Uterus (tissue), 4 donors: ENCODE results near the gene CCDC106. TPM values are rescaled to one million over a fixed set of nuclear protein-coding genes. Genes with fewer than 3 reads are reported as not detected.

Experiments used
- DNase-seq, 2 donors: peaks; one replicate each; pipeline ENCODE4 v3.0.0-alpha.2; 2019 to 2020
- H3K27ac ChIP-seq, 2 donors: fragments of 200-600 bp; sonication (generic); 1 replicate in 1 of 2; 2 replicates in 1 of 2; pipeline ENCODE4 v1.5.1; 2016 to 2018
- H3K27me3 ChIP-seq, 2 donors: fragments of 200-600 bp; sonication (generic); one replicate each; pipeline ENCODE4 v1.5.1; 2018 to 2019; ENCODE audit warnings: control low read depth in 1 of 2
- H3K36me3 ChIP-seq, 2 donors: fragments of 200-600 bp; sonication (generic); one replicate each; pipeline ENCODE4 v1.5.1; 2019; ENCODE audit warnings: control low read depth in 1 of 2
- H3K4me1 ChIP-seq, 2 donors: fragments of 200-600 bp; sonication (generic); one replicate each; pipeline ENCODE4 v1.5.1; 2018 to 2019; ENCODE audit warnings: control low read depth in 1 of 2
- H3K4me3 ChIP-seq, 2 donors: fragments of 200-600 bp; sonication (generic); 1 replicate in 1 of 2; 2 replicates in 1 of 2; pipeline ENCODE4 v1.5.1; 2018 to 2019; ENCODE audit warnings: mild to moderate bottlenecking in 1 of 2
- H3K9me3 ChIP-seq, 2 donors: fragments of 200-600 bp; sonication (generic); one replicate each; pipeline ENCODE4 v1.5.1; 2019; ENCODE audit warnings: control low read depth in 1 of 2
- POLR2A ChIP-seq, 2 donors: fragments of 450-650 bp; IDR thresholded peaks; one replicate each; pipeline ENCODE4 v1.6.1; 2016; ENCODE audit warnings: antibody characterized with exemption in 2 of 2, mild to moderate bottlenecking in 1 of 2, moderate library complexity in 1 of 2
- intact Hi-C: fragments of 100-400 bp; cut with DNase I; formaldehyde crosslinking; loops from one replicate; pipeline ENCODE4 v1.15.1; 2023; ENCODE audit warnings: low total_unique reads
- total RNA-seq, 4 donors: library from RNA; depleted of rRNA in 3 of 4; stranded (reverse); fragments of >200 nt in 3 of 4; gene quantifications; one replicate each; pipeline versions ENCODE4 v1.1.0 to v1.2.4, GENCODE V29; 2014 to 2023
- TF ChIP-seq, protein P1 (sequence below), 4 experiments: fragments of 200-600 bp in 2 of 4; fragments of 450-650 bp in 2 of 4; sonication (generic) in 2 of 4; IDR thresholded peaks; one replicate each; pipeline ENCODE4 v1.5.1; 2016 to 2019; ENCODE audit warnings: antibody characterized with exemption in 4 of 4, mild to moderate bottlenecking in 2 of 4, moderate library complexity in 1 of 4
- donor health status: DM: yes; HTN: yes; CAD: no.

The CCDC106 gene
- total RNA-seq, 4 donors from 2014 or later = 2.9 to 25.0 (median 6.7) TPM

- DNase-seq = no peak
- Histone ChIP-seq H3K27me3 (no peaks in the 10 kb centered on the region), H3K27ac (no peak overlapping the region), H3K36me3 (no peaks in the 10 kb centered on the region), H3K4me3 (no peak overlapping the region), H3K4me1 (peaks cover 0 to 18% of the 10 kb centered on the region in 2 donors), H3K9me3 (no peaks in the 10 kb centered on the region)
- intact Hi-C loops = loop anchor here (10.0 kb wide), 1 partner anchor 531 kb away; the partner anchor contains the start of gene PPP1R12C
- TF ChIP-seq POLR2A (IDR thresholded peaks at IDR 0.05) = no peak
- TF ChIP-seq, protein P1, sequence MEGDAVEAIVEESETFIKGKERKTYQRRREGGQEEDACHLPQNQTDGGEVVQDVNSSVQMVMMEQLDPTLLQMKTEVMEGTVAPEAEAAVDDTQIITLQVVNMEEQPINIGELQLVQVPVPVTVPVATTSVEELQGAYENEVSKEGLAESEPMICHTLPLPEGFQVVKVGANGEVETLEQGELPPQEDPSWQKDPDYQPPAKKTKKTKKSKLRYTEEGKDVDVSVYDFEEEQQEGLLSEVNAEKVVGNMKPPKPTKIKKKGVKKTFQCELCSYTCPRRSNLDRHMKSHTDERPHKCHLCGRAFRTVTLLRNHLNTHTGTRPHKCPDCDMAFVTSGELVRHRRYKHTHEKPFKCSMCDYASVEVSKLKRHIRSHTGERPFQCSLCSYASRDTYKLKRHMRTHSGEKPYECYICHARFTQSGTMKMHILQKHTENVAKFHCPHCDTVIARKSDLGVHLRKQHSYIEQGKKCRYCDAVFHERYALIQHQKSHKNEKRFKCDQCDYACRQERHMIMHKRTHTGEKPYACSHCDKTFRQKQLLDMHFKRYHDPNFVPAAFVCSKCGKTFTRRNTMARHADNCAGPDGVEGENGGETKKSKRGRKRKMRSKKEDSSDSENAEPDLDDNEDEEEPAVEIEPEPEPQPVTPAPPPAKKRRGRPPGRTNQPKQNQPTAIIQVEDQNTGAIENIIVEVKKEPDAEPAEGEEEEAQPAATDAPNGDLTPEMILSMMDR (IDR thresholded peaks at IDR 0.05) = no peak
Measured at GRCh38 chr19:55645512-55645881, 2.5 kb upstream of the CCDC106 start.

GRCh38 chr19:55646889-55647731, 902 bp upstream of the CCDC106 start:
- H3K27me3 ChIP-seq = no peaks in the 10 kb centered on the region
- peak overlapping the region; percentile 86 for H3K27ac ChIP-seq
- peak overlapping the region; percentile 54 to 70 for H3K4me3 ChIP-seq
- peaks cover 0 to 16% of the 10 kb centered on the region in 2 donors for H3K4me1 ChIP-seq
- H3K36me3 ChIP-seq = no peaks in the 10 kb centered on the region
- TF ChIP-seq, protein P1 (IDR thresholded peaks at IDR 0.05) = no peak
- no peak for TF ChIP-seq POLR2A (IDR thresholded peaks at IDR 0.05)
- intact Hi-C loops = loop anchor here (10.0 kb wide), 1 partner anchor 532 kb away; the partner anchor contains the start of gene PPP1R12C
- H3K9me3 ChIP-seq = no peaks in the 10 kb centered on the region
- DNase-seq = no peak

- Histone ChIP-seq H3K9me3 (no peaks in the 10 kb centered on the region), H3K27me3 (no peaks in the 10 kb centered on the region), H3K4me3 (peak overlapping the region; percentile 54 to 70), H3K27ac (peak overlapping the region; percentile 86), H3K4me1 (peaks cover 0 to 12% of the 10 kb centered on the region in 2 donors), H3K36me3 (no peaks in the 10 kb centered on the region)
- no peak for DNase-seq
- TF ChIP-seq, protein P1 (IDR thresholded peaks at IDR 0.05) = no peak
- no peak for TF ChIP-seq POLR2A (IDR thresholded peaks at IDR 0.05)
- intact Hi-C loops = loop anchor here (10.0 kb wide), 1 partner anchor 534 kb away; the partner anchor contains the start of gene PPP1R12C
Measured at GRCh38 chr19:55648585-55649267, 714 bp downstream of the CCDC106 start.

- H3K27me3 ChIP-seq = no peaks in the 10 kb centered on the region
- no peaks in the 10 kb centered on the region for H3K9me3 ChIP-seq
- H3K27ac ChIP-seq = peak overlapping the region; percentile 86
- TF ChIP-seq, protein P1 (IDR thresholded peaks at IDR 0.05) = no peak
- no peak for TF ChIP-seq POLR2A (IDR thresholded peaks at IDR 0.05)
- intact Hi-C loops = loop anchor here (10.0 kb wide), 1 partner anchor 535 kb away; the partner anchor contains the start of gene PPP1R12C
- peaks cover 0 to 8% of the 10 kb centered on the region in 2 donors for H3K4me1 ChIP-seq
- H3K4me3 ChIP-seq = peak overlapping the region; percentile 54 to 70
- no peak for DNase-seq
- H3K36me3 ChIP-seq = no peaks in the 10 kb centered on the region
Measured at GRCh38 chr19:55649268-55650125, 1.5 kb downstream of the CCDC106 start.
